SK-N-SH (cell line): ENCODE results near the gene KNCN.

Experiments used
- CTCF ChIP-seq: fragments of 200-600 bp; sonication (generic); IDR thresholded peaks from 2 replicates; pipeline ENCODE4 v1.6.1; 2017; ENCODE audit warnings: antibody characterized with exemption, mild to moderate bottlenecking, moderate library complexity
- EZH2phosphoT487 ChIP-seq: fragments of 200-600 bp; sonication (generic); IDR thresholded peaks from 2 replicates; pipeline ENCODE4 v1.6.1; 2017; ENCODE audit warnings: low read depth, mixed run types, mild to moderate bottlenecking, antibody characterized with exemption, moderate library complexity, borderline replicate concordance
- FOXJ3 ChIP-seq: sonication (generic); formaldehyde crosslinking; IDR thresholded peaks from 2 replicates; pipeline ENCODE4 v1.5.1; 2020; ENCODE audit warnings: mild to moderate bottlenecking, missing genetic modification reagents
- FOXM1 ChIP-seq: IDR thresholded peaks from 2 replicates; pipeline ENCODE4 v1.4.0; 2012; ENCODE audit warnings: low read depth, mild to moderate bottlenecking
- GATA2 ChIP-seq: sonication (generic); formaldehyde crosslinking; IDR thresholded peaks from 2 replicates; pipeline ENCODE4 v1.5.0; 2020; ENCODE audit warnings: mild to moderate bottlenecking, missing genetic modification reagents
- MAX ChIP-seq: IDR thresholded peaks from 2 replicates; pipeline ENCODE4 v1.4.0; 2012; ENCODE audit warnings: low read depth
- MEF2A ChIP-seq: IDR thresholded peaks from 2 replicates; pipeline ENCODE4 v1.4.0; 2012; ENCODE audit warnings: low read depth, borderline replicate concordance
- MXI1 ChIP-seq: IDR thresholded peaks from 2 replicates; pipeline ENCODE4 v1.6.1; 2012; ENCODE audit warnings: mild to moderate bottlenecking, low read depth, low read length, improper control_type of control experiment
- POLR2AphosphoS5 ChIP-seq: IDR thresholded peaks from 2 replicates; pipeline ENCODE4 v1.6.1; 2012; ENCODE audit warnings: low read depth, low read length
- TCF12 ChIP-seq: IDR thresholded peaks from 2 replicates; pipeline ENCODE4 v1.4.0; 2012
- USF2 ChIP-seq: fragments of 150-350 bp; IDR thresholded peaks from 2 replicates; pipeline ENCODE4 v1.6.1; 2017; ENCODE audit warnings: antibody characterized with exemption, low read length, low read depth, borderline replicate concordance

GRCh38 chr1:46495778-46496177 is 55.7 kb downstream of the KNCN start:
- TF ChIP-seq POLR2AphosphoS5 (no peak), GATA2 (CRISPR knock-in tag) (no peak), CTCF (no peak), FOXM1 (no peak), EZH2phosphoT487 (no peak), MEF2A (no peak), MXI1 (no peak), MAX (no peak), USF2 (no peak), FOXJ3 (CRISPR knock-in tag) (no peak), TCF12 (no peak)
